Psoas muscle (tissue), 8 donors: ENCODE data around the gene NAXE. TPM values are rescaled to one million over a fixed set of nuclear protein-coding genes. Genes with fewer than 3 reads are reported as not detected.

ENCODE experiments used
- ATAC-seq, 4 donors: fragments of 200-7000 bp; cut with Tn5 transposase; one replicate each; pipeline ENCODE4 v1.9.1; 2020; ENCODE audit warnings: moderate library complexity in 3 of 4, mild to moderate bottlenecking in 2 of 4
- DNase-seq, 2 donors: peaks; one replicate each; pipeline ENCODE4 v3.0.0-alpha.2; 2020
- H3K27ac ChIP-seq: fragments of 200-600 bp; one replicate; pipeline ENCODE4 v1.8.0; 2022
- H3K27me3 ChIP-seq, 3 donors: fragments of 200-600 bp in 1 of 3; one replicate each; pipeline versions ENCODE4 v1.6.1 to v1.8.0; 2013 to 2022; ENCODE audit warnings: low read length in 2 of 3, mild to moderate bottlenecking in 2 of 3, moderate library complexity in 1 of 3; ENCODE audit not compliant: insufficient read depth in 3 of 3
- H3K36me3 ChIP-seq, 2 donors: fragments of 200-600 bp in 1 of 2; one replicate each; pipeline versions ENCODE4 v1.6.1 to v1.8.0; 2013 to 2022; ENCODE audit warnings: low read depth in 1 of 2, mild to moderate bottlenecking in 1 of 2, moderate library complexity in 1 of 2; ENCODE audit not compliant: insufficient read depth in 1 of 2
- H3K4me1 ChIP-seq: fragments of 200-600 bp; one replicate; pipeline ENCODE4 v1.8.0; 2022
- H3K4me3 ChIP-seq: fragments of 200-600 bp; one replicate; pipeline ENCODE4 v1.8.0; 2022; ENCODE audit warnings: mild to moderate bottlenecking
- H3K9me3 ChIP-seq: fragments of 200-600 bp; one replicate; pipeline ENCODE4 v1.8.0; 2022
- CTCF ChIP-seq: fragments of 200-600 bp; IDR thresholded peaks from one replicate; pipeline ENCODE4 v1.8.0; 2022; ENCODE audit warnings: antibody characterized with exemption
- WGBS, 3 donors: extraction: QIAGEN DNeasy Blood & Tissue Kit; methylation state at CpG; one replicate each; pipeline versions ENCODE4 v1.1.6 to v1.1.7; 2013; 5-methylcytosine and 5-hydroxymethylcytosine counted together
- intact Hi-C, 2 donors: fragments of 100-400 bp; cut with DNase I; formaldehyde crosslinking; loops; one replicate each; pipeline versions ENCODE4 v1.11.0 to v1.14.2; 2022
- polyA plus RNA-seq, 3 donors: library from polyadenylated mRNA; stranded (reverse); fragments of 200-250 nt; gene quantifications; one replicate each; pipeline ENCODE4 v1.2.3, GENCODE V29; 2013
- total RNA-seq, 4 donors: library from RNA; stranded (reverse); fragmentation: NEBNext Ultra II Directional in 2 of 4; extraction: Animal tissue kit (Norgen Biotek cat#: 25700) in 2 of 4; gene quantifications; one replicate each; pipeline versions ENCODE4 v1.2.1 to v1.2.4, GENCODE V29; 2021 to 2023
- donor health status: healthy with polysubstance abuse.
- donor health status: DM: no; HTN: no; CAD: no; lungs with moderate emphysema.
- donor health status: Bipolar disorder and iron deficiency.
- donor health status: healthy.
- donor health status: DM: yes; HTN: yes; CAD: no.
- donor health status: DM: no; HTN: no; CAD: no.
- donor health status: DM: no; HTN: no; CAD: no.
- donor health status: DM: yes; HTN: yes; CAD: no.

The NAXE gene
- total and polyA plus RNA-seq, 7 donors: 44.3 to 77.5 (median 67.5) TPM

- no peak overlapping the region for H3K27ac ChIP-seq
- TF ChIP-seq CTCF: no peak
- ATAC-seq: no peak
- H3K27me3 ChIP-seq: peaks cover 0 to 4% (median 0%) of the 10 kb centered on the region in 3 donors
- H3K9me3 ChIP-seq: no peaks in the 10 kb centered on the region
- no peak overlapping the region for H3K4me3 ChIP-seq
- H3K4me1 ChIP-seq: peaks cover 6% of the 10 kb centered on the region
- DNase-seq: no peak
- WGBS, 3 donors: 8 to 10% (median 10%) methylated on average over 4 of the region's 4 CpGs
- H3K36me3 ChIP-seq: no peaks in the 10 kb centered on the region
- intact Hi-C loops: no loop called here
Measured at GRCh38 chr1:156571261-156571852, 20.2 kb upstream of the NAXE start.

- H3K27me3 ChIP-seq: peaks cover 0 to 4% (median 0%) of the 10 kb centered on the region in 3 donors
- peak within 1 kb of the TSS; percentile 67 for H3K4me3 ChIP-seq
- DNase-seq (peak; percentile 85 to 93), ATAC-seq (peak; percentile 94 to 99 (median 96))
- H3K9me3 ChIP-seq: no peaks in the 10 kb centered on the region
- intact Hi-C loops: no loop called here
- no peaks in the 10 kb centered on the region for H3K36me3 ChIP-seq
- 1% methylated on average over 37 to 38 of the region's 38 CpGs for WGBS, 3 donors
- no peak for TF ChIP-seq CTCF
- peaks cover 6% of the 10 kb centered on the region for H3K4me1 ChIP-seq
- no peak within 1 kb of the TSS for H3K27ac ChIP-seq
Measured at GRCh38 chr1:156571919-156572662, 19.5 kb upstream of the NAXE start, which contains the start of gene IQGAP3. Gene IQGAP3, minus strand, starts transcription at chr1:156572565. Its CDS starts 36 bp downstream, at chr1:156572529.

GRCh38 chr1:156572663-156573018 lies 18.9 kb upstream of the NAXE start:
- H3K27ac ChIP-seq: no peak overlapping the region
- H3K9me3 ChIP-seq: no peaks in the 10 kb centered on the region
- H3K36me3 ChIP-seq: no peaks in the 10 kb centered on the region
- intact Hi-C loops: no loop called here
- WGBS, 3 donors: 26 to 30% (median 27%) methylated on average over 10 of the region's 10 CpGs
- H3K4me1 ChIP-seq: peaks cover 6% of the 10 kb centered on the region
- no peak for TF ChIP-seq CTCF
- ATAC-seq: no peak
- DNase-seq: no peak
- H3K27me3 ChIP-seq: peaks cover 0 to 4% (median 0%) of the 10 kb centered on the region in 3 donors
- peak overlapping the region; percentile 67 for H3K4me3 ChIP-seq

GRCh38 chr1:156574039-156574633 lies 17.4 kb upstream of the NAXE start:
- WGBS, 3 donors: 37 to 50% (median 41%) methylated on average over 2 of the region's 2 CpGs
- intact Hi-C loops: no loop called here
- peaks cover 0 to 4% (median 0%) of the 10 kb centered on the region in 3 donors for H3K27me3 ChIP-seq
- no peak overlapping the region for H3K4me3 ChIP-seq
- no peak overlapping the region for H3K27ac ChIP-seq
- H3K9me3 ChIP-seq: no peaks in the 10 kb centered on the region
- no peaks in the 10 kb centered on the region for H3K36me3 ChIP-seq
- no peak for TF ChIP-seq CTCF
- peaks cover 6% of the 10 kb centered on the region for H3K4me1 ChIP-seq
- no peak for ATAC-seq
- no peak for DNase-seq
